LHCN-M2 (cell line): ENCODE measurements around the gene GAS2. TPM values are rescaled to one million over a fixed set of nuclear protein-coding genes. Genes with fewer than 3 reads are reported as not detected.
A peak's percentile ranks its signal among the peaks of the same experiment; 100 is the strongest.
"Not testable (repeated sequence)": the region's sequence is repeated elsewhere in the genome, so short reads cannot be mapped to it uniquely, and the experiment has no call there.

Experiments
- DNase-seq: peaks from one replicate; pipeline ENCODE4 v3.0.0-alpha.2; 2012; ENCODE audit warnings: low read depth
- polyA plus RNA-seq: library from polyadenylated mRNA; unstranded; fragments of >200 nt; gene quantifications from one replicate; pipeline ENCODE4 v1.2.1, GENCODE V29; 2012; ENCODE audit warnings: missing spikeins
- total RNA-seq: library from RNA; depleted of rRNA; stranded (reverse); fragments of >200 nt; gene quantifications from 2 replicates; pipeline ENCODE4 v1.2.3, GENCODE V29; 2014; rRNA removed

The GAS2 gene
- total RNA-seq = 0.40 and 1.6 TPM in 2 replicates
- polyA plus RNA-seq = 0.46 TPM

DNA sequence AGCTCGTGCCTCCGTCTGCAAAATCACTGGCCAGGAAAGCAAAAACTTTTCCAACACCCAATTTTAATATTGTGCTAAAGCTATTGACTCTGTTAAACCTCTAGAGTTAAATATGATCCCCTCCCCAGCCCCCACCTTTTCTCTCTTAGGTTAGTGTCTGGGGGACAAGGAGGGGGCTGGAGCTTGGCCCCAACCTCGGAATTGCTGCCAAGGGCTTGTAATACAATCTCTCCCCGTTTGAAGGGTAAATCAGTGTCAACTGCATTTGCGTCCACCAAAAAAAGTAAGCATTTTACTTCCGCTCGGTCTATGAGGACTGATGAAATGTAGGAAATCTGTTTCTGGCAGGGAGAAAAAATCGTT is at the start of gene GAS2:
TSS of gene GAS2 (plus strand) at position 287 of the 363 bp plus-strand sequence. CDS start 8,259 bp downstream, outside the sequence.
- no peak for DNase-seq

GRCh38 chr11:22617868-22618267 is 48.5 kb upstream of the GAS2 start:
- DNase-seq = no peak

GRCh38 chr11:22624742-22625447 is 41.5 kb upstream of the GAS2 start:
- DNase-seq = peak; percentile 44

GRCh38 chr11:22625448-22626287 is 40.7 kb upstream of the GAS2 start, which contains the start of gene FANCF:
FANCF (minus strand) TSS chr11:22625823; CDS start chr11:22625810, 13 bp downstream.
- DNase-seq = peak; percentile 98

GRCh38 chr11:22626573-22627239 is 39.7 kb upstream of the GAS2 start:
- DNase-seq = no peak

GRCh38 chr11:22627421-22627820 is 39.0 kb upstream of the GAS2 start:
- DNase-seq = no peak

GRCh38 chr11:22633354-22633902 is 33.0 kb upstream of the GAS2 start:
- DNase-seq = no peak

DNA sequence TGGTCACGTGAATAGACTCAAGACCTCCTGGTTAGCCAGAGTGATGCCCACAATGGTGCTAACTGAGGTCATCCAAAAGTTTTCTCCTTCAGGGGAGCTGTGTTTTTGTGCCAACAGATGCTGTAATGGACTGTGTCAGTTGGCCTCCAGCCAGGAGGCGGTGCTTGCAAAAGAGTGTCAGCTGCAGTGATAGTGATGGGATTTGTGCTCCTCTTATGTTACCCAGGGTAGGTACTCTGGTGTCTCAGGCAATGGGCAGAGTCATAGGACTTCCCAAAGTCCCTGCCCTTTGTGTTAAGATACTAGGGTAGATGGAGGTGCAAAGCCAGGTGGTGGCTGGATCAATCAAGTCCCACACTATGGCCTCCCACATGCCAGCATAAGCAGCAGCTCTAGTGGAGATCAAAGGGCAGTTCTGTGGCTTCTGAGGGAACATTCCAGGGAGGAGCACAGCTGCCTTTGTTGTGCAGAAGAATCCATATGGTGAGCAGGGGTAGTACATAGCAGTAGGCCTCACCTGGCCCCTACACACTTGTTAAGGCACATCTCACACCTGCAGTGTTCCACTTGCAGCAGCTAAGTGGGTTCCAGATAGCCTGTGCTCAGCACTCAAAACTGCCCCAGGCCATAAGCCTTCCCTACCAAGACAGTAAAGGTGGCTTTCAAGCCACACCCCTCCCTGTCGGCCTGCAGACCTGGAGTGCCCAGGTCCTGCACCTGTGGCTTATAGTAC is 31.3 kb upstream of the GAS2 start:
- peak; percentile 73 for DNase-seq

GRCh38 chr11:22635689-22636088 is 30.7 kb upstream of the GAS2 start:
- no peak for DNase-seq

GRCh38 chr11:22640862-22641261 is 25.5 kb upstream of the GAS2 start:
- DNase-seq = no peak

DNA sequence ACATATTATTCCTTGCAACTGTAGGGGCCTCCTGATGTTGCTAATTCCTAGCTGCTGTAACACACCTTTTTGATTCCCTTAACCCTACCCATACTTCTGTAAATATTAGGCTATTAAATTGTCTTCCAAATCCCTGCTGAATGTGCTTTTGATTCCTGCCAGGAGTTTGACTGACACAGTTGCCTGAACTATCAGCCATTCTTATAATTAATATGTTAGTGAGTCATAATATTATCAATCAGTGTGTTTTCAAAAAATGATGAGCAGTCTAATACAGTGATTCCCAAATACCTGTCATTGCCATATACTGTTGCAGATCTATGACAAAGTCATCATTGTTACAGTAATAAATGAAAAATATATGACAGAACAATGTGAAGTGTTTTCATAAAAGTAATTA is 24.9 kb upstream of the GAS2 start:
- DNase-seq = no peak

- not testable (repeated sequence) for DNase-seq
Measured at GRCh38 chr11:22652346-22652745, 14.1 kb upstream of the GAS2 start.

- DNase-seq = no peak
Measured at GRCh38 chr11:22656130-22656529, 10.3 kb upstream of the GAS2 start.

- no peak for DNase-seq
Measured at GRCh38 chr11:22657101-22657694, 9.2 kb upstream of the GAS2 start.

- no peak for DNase-seq
Measured at GRCh38 chr11:22659783-22660182, 6.6 kb upstream of the GAS2 start.

GRCh38 chr11:22666688-22667439 is 453 bp downstream of the GAS2 start:
- no peak for DNase-seq

DNA sequence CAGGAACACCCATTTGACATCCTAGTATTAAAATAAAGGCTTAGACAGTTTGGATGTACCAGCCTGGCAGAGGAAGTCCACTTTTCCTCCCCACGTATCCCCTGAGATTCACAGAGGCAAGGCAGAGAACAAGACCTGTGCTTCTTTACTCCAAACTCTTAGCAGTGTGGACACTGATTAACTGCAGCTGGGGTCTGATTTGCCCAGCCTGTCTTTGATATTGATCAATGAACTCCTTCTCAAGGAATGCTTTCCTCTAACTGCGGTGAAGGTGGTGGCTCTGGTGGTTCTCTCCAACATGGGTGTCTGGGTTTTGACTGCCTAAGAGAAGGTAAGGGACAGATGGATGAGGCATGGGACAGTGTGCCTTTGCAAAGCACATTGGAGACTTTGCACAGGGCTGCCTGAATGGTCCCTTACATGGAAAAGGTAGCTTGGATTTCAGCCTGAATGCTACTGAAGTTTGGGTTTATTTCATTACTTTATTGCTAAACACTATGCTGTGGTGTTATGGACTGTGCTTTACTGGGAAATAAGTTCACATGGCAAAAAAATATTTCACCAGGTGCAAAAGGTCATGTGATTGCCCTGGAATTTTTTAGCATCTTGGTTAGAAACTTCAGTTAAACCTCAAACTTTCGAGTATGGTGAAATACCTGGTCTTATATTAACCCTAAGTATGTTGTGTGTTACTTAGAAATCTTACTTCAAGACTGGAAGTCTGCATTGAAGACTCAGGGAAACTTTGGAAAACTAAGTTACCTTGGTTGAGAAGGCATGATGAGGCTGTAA is 1.8 kb downstream of the GAS2 start:
- DNase-seq = no peak

DNA sequence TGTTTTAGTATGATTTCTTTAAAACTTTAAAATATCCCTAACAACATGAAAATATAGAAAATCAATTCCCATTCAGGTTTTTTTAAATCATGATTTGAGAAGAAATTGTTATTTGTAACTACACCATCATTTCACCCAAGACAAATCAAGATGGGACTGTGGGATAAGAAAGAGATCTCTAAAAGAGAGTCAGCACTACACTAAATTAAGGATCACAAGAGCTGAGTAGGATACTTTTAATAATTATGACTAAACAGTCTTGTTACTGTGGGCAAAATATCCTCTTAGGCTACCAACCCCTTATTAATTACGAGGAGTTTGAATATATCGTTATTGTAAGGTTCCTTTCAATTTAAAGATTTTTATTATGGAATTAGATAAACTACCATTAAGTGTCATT is 3.0 kb downstream of the GAS2 start:
- no peak for DNase-seq

GRCh38 chr11:22670830-22671229 is 4.4 kb downstream of the GAS2 start:
- DNase-seq = peak; percentile 5
